HG02981 (cell line): ENCODE results near the gene TNFAIP3.

Source experiments
- ATAC-seq: cut with Tn5 transposase; IDR thresholded peaks from one replicate; pipeline ENCODE4 v1.9.1; 2021; ENCODE audit warnings: mild to moderate bottlenecking, moderate library complexity; ENCODE audit not compliant: unreplicated experiment

The TNFAIP3 gene

GRCh38 chr6:137896647-137897046, 29.6 kb downstream of the TNFAIP3 start:
- no peak for ATAC-seq

DNA sequence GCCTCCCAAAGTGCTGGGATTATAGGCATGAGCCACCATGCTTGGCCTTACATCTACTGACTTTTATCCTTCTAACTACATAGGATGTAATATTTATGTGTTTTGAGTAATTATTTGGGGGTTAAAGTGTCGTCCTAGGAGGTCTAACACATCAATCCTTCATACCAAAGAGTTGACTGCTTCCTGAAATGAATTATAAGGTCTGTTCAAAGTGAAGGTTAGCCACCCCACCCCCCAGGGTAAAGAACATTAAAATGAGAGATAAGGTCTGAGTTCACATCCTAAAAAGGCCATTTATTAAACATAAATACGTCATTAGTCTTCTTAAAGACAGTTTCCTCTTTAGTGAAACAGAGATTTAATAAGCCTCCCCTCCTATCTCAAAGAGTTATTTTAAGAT, 33.8 kb downstream of the TNFAIP3 start:
- no peak for ATAC-seq

DNA sequence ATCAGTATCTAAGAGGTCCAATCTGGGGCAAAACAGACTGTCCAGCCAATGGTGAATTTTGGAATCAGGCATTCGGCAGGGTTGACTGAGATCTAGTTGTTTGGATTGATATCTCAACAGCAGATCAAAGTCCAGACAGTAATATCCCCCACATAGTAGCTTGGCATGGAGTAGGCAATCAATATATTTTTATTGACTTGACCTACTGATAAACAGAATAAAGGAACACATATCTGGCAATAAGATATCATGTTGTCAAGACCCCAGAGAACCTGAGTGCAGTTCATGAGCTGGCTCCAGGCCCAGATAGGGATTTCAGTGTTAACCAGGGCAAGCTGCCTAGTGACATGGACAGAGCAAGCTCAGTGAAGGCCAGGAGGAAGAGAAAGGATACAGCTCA, 34.4 kb downstream of the TNFAIP3 start:
- no peak for ATAC-seq

GRCh38 chr6:137902699-137903098, 35.6 kb downstream of the TNFAIP3 start:
- ATAC-seq = no peak

DNA sequence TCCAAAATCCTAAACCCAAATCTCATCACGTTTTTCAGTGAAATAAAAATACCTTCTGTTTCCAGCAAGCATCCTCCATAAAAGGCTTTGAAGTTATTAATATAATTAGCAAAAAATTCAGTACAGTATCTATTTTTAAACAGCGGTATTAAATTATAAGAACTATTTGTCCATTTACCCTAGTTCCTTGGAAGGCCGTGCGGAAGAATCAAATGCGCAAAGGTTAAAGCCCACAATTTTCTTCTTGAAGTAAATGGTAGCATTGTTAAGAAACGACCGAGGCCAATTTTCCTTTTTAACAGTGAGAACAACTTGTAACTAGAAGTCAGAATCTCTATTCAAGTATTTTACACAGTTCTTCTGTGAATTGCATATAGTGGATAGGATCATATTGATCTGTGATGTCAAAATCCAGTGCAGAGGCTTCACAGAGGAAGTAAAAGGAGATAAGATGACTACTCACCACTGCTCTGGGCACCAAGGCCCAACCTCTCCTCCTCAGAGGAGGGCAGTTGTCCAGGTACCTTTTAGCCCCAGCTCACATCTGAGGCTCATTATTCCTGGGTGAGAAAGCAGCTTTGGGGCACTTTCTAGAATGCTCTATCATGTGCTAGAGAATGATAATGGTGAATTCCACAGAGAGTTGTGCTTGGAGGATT, 36.3 kb downstream of the TNFAIP3 start:
- no peak for ATAC-seq

DNA sequence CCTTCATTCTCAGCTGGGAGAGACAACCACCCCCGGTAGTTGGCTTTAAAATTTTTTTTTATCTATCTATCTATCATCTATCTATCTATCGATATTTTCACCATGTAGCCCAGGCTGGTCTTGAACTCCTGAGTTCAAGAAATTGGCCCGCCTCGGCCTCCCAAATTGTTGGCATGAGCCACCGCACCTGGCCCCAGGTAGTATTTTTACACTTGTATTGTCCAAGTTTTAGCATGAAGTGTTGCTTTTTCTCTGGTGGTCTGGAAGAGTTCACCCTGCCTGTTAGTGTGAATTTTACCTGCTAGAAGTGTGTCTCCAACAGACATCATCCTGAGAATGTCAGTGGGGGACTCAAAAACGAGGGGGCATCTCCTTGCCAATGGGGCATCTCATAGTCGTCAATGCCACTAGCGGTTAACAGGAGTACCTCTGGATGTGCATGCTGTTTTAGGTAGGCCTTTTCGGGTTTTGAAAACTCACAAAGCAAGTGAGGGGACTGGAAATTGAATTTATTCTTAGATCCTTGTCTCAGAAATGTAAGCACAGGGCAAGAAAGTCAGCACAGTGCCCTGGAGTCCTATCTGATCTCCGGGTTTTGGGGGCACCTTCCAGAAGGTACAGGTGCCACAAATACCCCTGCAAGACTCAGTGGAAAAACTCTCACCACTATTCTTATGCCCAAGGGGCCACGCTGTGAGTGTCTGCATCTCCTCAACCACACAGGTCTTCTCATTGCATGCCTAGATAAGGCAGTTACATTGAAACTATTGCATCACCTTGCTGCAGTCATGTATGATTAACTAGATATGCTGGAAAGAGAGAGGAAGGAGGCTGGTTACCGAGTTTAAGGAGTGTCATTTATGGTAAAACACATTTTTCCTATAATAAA, 37.1 kb downstream of the TNFAIP3 start:
- peak; percentile 82 for ATAC-seq

- ATAC-seq = peak; percentile 32
Measured at GRCh38 chr6:137904822-137905617, 38.0 kb downstream of the TNFAIP3 start.

DNA sequence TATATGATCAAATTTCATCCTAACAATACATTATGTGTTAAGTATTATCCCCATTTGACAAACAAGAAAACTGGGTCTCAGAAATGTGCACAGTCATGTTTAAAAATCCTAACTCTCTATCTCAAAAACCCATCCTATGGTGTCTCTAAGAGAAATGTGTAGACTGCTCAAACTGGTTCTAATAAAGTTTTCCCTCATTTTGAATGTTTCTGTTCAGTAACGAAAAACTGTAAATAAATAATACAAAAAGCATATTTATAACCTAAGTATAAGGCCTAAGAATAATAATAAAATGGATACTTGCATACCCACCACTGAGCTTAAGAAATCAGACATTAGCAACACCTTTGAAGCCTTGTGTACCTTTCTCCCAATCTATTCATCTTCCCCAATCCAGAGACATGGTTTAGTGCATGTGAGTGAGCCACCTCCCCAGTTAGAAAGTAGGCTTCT, 39.0 kb downstream of the TNFAIP3 start:
- no peak for ATAC-seq

DNA sequence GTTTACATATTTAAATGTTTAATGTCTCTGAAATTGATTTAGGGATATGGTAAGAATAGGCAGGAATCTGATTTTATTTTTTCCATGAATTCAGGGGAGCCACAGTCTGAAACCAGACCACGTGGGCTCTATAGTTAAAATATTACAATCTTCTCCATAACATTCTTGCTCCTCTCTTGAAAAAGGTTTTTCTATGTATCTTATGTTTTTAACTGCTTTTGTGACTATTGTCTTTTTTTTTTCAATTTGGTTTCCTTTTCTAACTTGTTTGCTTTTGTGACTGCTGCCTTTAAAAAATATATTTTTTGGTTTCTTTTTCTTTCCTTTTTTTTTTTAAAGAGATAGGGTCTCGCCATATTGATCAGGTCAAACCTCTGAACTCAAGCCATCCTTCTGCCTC, 40.1 kb downstream of the TNFAIP3 start:
- no peak for ATAC-seq

- ATAC-seq = no peak
Measured at GRCh38 chr6:137909533-137909932, 42.5 kb downstream of the TNFAIP3 start.

- ATAC-seq = no peak
Measured at GRCh38 chr6:137910424-137910834, 43.4 kb downstream of the TNFAIP3 start.

DNA sequence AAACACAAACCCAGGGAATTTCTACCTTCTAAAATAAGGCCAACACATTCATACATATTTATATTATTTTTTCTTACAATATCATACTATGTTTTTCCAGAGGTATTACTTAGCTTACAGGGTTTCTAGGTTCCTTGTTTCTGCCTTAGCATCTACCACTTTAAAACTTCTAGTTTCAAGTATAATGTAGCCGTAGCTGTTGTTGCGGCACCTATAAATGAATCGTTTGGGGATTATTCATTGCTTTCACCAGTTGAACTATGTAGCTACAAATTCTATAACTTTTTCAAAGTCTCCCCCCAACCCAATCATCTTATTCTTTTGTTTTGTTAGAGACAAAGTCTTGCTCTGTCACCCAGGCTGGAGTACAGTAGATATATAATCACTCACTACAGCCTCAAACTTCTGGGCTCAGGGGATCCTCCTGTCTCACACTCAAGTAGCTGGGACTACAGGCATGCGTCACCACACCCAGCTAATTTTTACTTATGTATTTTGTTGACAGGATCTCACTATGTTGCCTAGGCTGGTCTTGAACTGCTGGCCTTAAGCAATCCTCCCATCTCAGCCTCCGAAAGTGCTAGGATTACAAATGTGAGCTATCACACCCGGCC, 43.9 kb downstream of the TNFAIP3 start:
- no peak for ATAC-seq

DNA sequence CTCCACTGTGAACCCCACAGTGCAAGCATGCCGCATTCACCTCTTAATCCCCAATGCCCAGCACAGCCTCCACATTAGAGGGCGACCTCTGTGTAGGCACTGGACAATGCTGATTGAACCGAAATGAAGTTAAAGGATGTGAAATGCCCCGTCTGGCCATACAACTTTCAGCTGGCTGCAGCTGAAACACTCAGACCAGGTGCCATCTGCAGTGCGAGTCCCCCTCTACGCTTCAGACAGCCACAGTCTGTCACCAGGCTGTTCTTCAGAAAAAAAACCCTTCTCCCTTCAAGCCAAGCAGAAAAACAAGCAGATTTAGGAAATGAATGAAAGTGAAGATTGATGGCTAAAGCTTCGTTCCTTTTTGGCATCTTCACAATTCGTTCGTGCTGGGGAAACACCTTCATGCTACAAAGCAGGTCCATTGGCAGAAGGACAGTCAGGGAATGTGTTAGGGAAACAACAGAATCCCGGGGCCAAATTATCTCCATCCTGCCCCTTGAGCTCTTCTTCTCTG, 44.7 kb downstream of the TNFAIP3 start:
- peak; percentile 47 for ATAC-seq

- no peak for ATAC-seq
Measured at GRCh38 chr6:137912813-137913212, 45.8 kb downstream of the TNFAIP3 start.

- ATAC-seq = no peak
Measured at GRCh38 chr6:137913434-137913833, 46.4 kb downstream of the TNFAIP3 start.

DNA sequence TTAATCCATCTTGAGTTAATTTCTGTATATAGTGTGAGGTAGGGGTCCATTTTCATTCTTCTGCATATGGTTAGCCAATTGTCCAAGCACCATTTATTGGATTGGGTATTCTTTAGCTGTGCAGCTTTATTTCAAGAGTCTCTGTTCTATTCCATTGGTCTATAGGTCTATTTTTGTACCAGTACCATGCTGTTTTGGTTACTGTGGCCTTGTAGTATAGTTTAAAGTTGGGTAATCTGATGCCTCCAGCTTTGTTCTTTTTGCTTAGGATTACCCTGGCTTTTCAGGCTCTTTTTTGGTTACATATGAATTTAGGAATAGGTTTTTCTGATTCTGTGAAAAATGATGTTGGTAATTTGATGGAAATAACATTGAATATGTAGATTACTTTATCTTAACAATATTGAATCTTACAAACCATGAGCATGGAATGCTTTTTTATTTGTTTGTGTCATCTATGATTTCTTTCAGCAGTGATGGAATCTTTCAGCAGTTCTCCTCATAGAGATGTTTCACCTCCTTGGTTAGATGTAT, 47.0 kb downstream of the TNFAIP3 start:
- ATAC-seq = no peak

DNA sequence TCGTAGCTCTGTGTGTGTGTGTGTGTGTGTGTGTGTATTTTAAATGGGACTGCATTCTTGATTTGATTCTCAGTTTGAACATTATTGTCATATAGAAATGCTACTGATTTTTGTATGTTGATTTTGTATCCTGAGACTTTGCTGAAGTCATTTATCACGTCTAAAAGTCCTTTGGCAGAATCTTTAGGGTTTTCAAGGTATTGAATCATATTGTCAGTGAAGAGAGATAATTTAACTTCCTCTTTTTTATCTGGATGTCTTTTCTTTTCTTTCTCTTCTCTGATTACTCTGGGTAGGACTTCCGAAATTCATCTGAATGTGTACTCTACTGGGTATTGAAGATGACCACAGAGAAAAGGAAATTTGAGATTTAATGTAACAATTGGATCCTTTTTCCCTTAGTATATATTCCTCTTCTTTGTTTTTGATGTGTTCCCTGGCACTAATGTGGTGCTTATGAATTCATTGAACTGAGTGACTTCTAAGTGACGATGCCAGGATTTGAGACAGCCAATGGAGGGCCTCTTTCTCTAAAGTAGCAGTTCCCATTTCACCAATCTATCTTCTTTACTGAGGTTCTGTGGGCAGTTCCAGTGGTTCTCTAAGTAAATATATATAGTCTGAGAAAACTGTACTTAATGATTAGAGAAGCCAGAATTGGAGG, 47.6 kb downstream of the TNFAIP3 start:
- no peak for ATAC-seq

- ATAC-seq = no peak
Measured at GRCh38 chr6:137915790-137916189, 48.7 kb downstream of the TNFAIP3 start.

GRCh38 chr6:137917551-137918325, 50.7 kb downstream of the TNFAIP3 start:
- ATAC-seq = no peak
